ENCODE data around the gene ACBD3. TPM values are rescaled to one million over a fixed set of nuclear protein-coding genes. Genes with fewer than 3 reads are reported as not detected.

The ACBD3 gene
- total RNA-seq, 2 donors from 2014 or later = 27.0 to 34.3 TPM

GRCh38 chr1:226095286-226095685 lies 91.3 kb downstream of the ACBD3 start:
- Histone ChIP-seq H3K27me3 (no peaks in the 10 kb centered on the region), H3K36me3 (replicated peaks in 1 of 2; ENCODE audit: insufficient read depth in 1 of 2, low read depth in 2 of 2) (no peaks in the 10 kb centered on the region), H3K9me3 (no peaks in the 10 kb centered on the region), H3K27ac (no peak overlapping the region), H3K4me1 (peaks cover 5% of the 10 kb centered on the region), H3K4me3 (no peak overlapping the region)
- WGBS, 2 donors = 83 to 100% methylated on average over 2 of the region's 2 CpGs
- intact Hi-C loops (cut with DNase I) = no loop called here
- DNase-seq (no peak), ATAC-seq (no peak)
- TF ChIP-seq CTCF (IDR thresholded peaks at IDR 0.05) (no peak), POLR2A (IDR thresholded peaks at IDR 0.05) (no peak)

Small RNA genes within 50 kb of the gene (small RNA-seq; reads per million reads assigned to genes)
- not detected for gene AL512343.1

Other genes with a start within 250 kb of the ACBD3 start
- 1 to 10 TPM in 1 of 2 donors, under 1 TPM in 1; 0.99 to 8.0 TPM for gene LEFTY2, start 245.5 kb downstream of the ACBD3 start, total RNA-seq
- gene SDE2, start 187.4 kb downstream of the ACBD3 start, total RNA-seq = 10 to 100 TPM; 11.9 to 13.7 TPM
- 100 to 1,000 TPM; 163 to 211 TPM for gene H3-3A, start 124.0 kb downstream of the ACBD3 start, total RNA-seq
- gene MIXL1, start 36.9 kb upstream of the ACBD3 start, total RNA-seq = not detected
- gene LIN9, start 122.4 kb upstream of the ACBD3 start, total RNA-seq = 1 to 10 TPM in 1 of 2 donors, under 1 TPM in 1; 0.52 to 2.3 TPM
- gene PARP1, start 221.4 kb upstream of the ACBD3 start, total RNA-seq = 10 to 100 TPM; 56.3 to 72.8 TPM

Measured in body of pancreas (tissue), 4 donors.